SK-N-MC (cell line): ENCODE results near the gene PRDM5.

Experiments used
- EZH2 ChIP-seq: fragments of 200-600 bp; sonication (generic); IDR thresholded peaks from one replicate; pipeline ENCODE4 v1.6.1; 2017; ENCODE audit warnings: antibody characterized with exemption
- FOXP2 ChIP-seq: optimal IDR thresholded peaks from 2 replicates; pipeline ENCODE3; 2011; ENCODE audit warnings: mild to moderate bottlenecking, moderate library complexity; ENCODE audit not compliant: insufficient read depth; ENCODE audit errors: extremely low read length, control extremely low read depth
- POLR2AphosphoS5 ChIP-seq: IDR thresholded peaks from 2 replicates; pipeline ENCODE4 v1.6.1; 2012; ENCODE audit warnings: mild to moderate bottlenecking, low read depth, low read length, borderline replicate concordance

GRCh38 chr4:120725639-120726580 is 196.6 kb downstream of the PRDM5 start:
- TF ChIP-seq EZH2: no peak
- no peak for TF ChIP-seq POLR2AphosphoS5
- TF ChIP-seq FOXP2: no peak
